Measurements from ENCODE around the gene ARHGAP15.

DNA sequence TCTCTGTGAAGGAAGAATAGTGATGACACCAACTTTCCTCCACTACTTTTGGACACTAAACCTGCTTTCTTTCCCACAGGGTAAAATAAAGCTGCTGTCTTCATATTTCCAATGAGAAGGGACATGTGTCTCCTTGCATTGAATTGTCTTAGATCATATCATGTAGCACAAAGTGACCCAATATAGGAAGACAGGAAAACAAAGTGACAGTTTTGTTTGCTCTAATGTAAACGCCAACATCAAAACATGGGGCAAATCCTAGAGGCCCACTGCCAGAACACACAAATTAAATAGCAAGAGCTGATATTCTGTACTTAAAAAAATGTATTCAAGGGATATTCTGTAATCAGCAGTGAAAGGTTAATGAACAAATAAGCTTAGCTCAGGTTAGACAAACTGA, 36.1 kb downstream of the ARHGAP15 start:
- TF ChIP-seq CTCF (IDR thresholded peaks at IDR 0.05) (no peak), POLR2A (IDR thresholded peaks at IDR 0.05) (no peak)
